OCI-LY7 (cell line): ENCODE results near the gene MAIP1. TPM values are rescaled to one million over a fixed set of nuclear protein-coding genes. Genes with fewer than 3 reads are reported as not detected.
"Not testable (repeated sequence)": the region's sequence is repeated elsewhere in the genome, so short reads cannot be mapped to it uniquely, and the experiment has no call there.

ENCODE experiments used
- BruUV-seq: library from RNA; stranded (reverse); fragments of 400-500 nt; replicated peaks from 2 replicates; lab custom pipeline; 2021; lab: Mats Ljungman, UMichigan
- CTCF ChIA-PET: fragments of 300-600 bp; sonication (Branson Sonifier 250); formaldehyde crosslinking; loops from one replicate; lab custom pipeline; 2022; ENCODE audit warnings: antibody characterized with exemption; ENCODE audit not compliant: unreplicated experiment; lab: Charles Lee
- POLR2A ChIA-PET: fragments of 300-600 bp; sonication (Branson Sonifier 250); formaldehyde crosslinking; loops from one replicate; lab custom pipeline; 2022; ENCODE audit warnings: antibody characterized with exemption; lab: Charles Lee
- DNase-seq: peaks from one replicate; pipeline ENCODE4 v3.0.0-alpha.2; 2015; ENCODE audit warnings: low spot score
- H2AFZ ChIP-seq: fragments of 200-600 bp; sonication (generic), shearing (Covaris generic); 2 replicates; pipeline ENCODE4 v1.6.1; 2014; ENCODE audit warnings: mild to moderate bottlenecking, antibody characterized with exemption, low read length, moderate library complexity
- H3K27ac ChIP-seq: fragments of 200-600 bp; sonication (generic); 2 replicates; pipeline ENCODE4 v1.5.1; 2014; ENCODE audit warnings: mixed run types, low read depth, mild to moderate bottlenecking, moderate library complexity, low read length, inconsistent platforms; ENCODE audit not compliant: poor library complexity, severe bottlenecking
- H3K36me3 ChIP-seq: fragments of 200-600 bp; sonication (generic); 2 replicates; pipeline ENCODE4 v1.6.1; 2014; ENCODE audit warnings: mild to moderate bottlenecking, antibody characterized with exemption, low read length, moderate library complexity, mixed read lengths; ENCODE audit not compliant: insufficient read depth
- H3K4me1 ChIP-seq: fragments of 200-600 bp; sonication (generic); 2 replicates; pipeline ENCODE4 v1.5.1; 2014; ENCODE audit warnings: mild to moderate bottlenecking, low read length; ENCODE audit not compliant: insufficient read depth, poor library complexity, severe bottlenecking
- H3K4me2 ChIP-seq: fragments of 200-600 bp; sonication (generic); 2 replicates; pipeline ENCODE4 v1.6.1; 2014; ENCODE audit warnings: mild to moderate bottlenecking, low read length
- H3K4me3 ChIP-seq: fragments of 200-600 bp; sonication (generic); 2 replicates; pipeline ENCODE4 v1.5.1; 2014; ENCODE audit warnings: mild to moderate bottlenecking, low read depth, low read length; ENCODE audit not compliant: poor library complexity, severe bottlenecking
- H3K79me2 ChIP-seq: fragments of 200-600 bp; sonication (generic); 2 replicates; pipeline ENCODE4 v1.6.1; 2016; ENCODE audit warnings: low read depth, mild to moderate bottlenecking, low read length, moderate library complexity, mixed read lengths; ENCODE audit not compliant: insufficient read depth
- H3K9me2 ChIP-seq: fragments of 200-600 bp; sonication (generic); 2 replicates; pipeline ENCODE4 v1.6.1; 2016; ENCODE audit warnings: mild to moderate bottlenecking, low read length, mixed read lengths; ENCODE audit not compliant: insufficient read depth
- H3K9me3 ChIP-seq: fragments of 200-600 bp; sonication (generic); 2 replicates; pipeline ENCODE4 v1.6.1; 2014; ENCODE audit warnings: mild to moderate bottlenecking, mixed run types, low read length, mixed read lengths
- H4K20me1 ChIP-seq: fragments of 200-600 bp; sonication (generic); 2 replicates; pipeline ENCODE4 v1.6.1; 2014; ENCODE audit warnings: mild to moderate bottlenecking, antibody characterized with exemption, low read length, moderate library complexity, mixed read lengths; ENCODE audit not compliant: insufficient read depth
- CTCF ChIP-seq: fragments of 200-600 bp; sonication (generic); conservative IDR thresholded peaks from 2 replicates; pipeline ENCODE4 v1.5.1; 2014; ENCODE audit warnings: mild to moderate bottlenecking, antibody characterized with exemption, low read length, moderate library complexity, mixed read lengths
- EZH2phosphoT487 ChIP-seq: fragments of 200-600 bp; sonication (generic); IDR thresholded peaks from 2 replicates; pipeline ENCODE4 v1.6.1; 2018; ENCODE audit warnings: low read depth, borderline replicate concordance, mild to moderate bottlenecking, mixed run types, antibody characterized with exemption, low read length, moderate library complexity, mixed read lengths
- intact Hi-C: fragments of 100-400 bp; cut with micrococcal nuclease; formaldehyde crosslinking; loops from one replicate; pipeline ENCODE4 v1.10.0; 2022; ENCODE audit not compliant: unreplicated experiment
- total RNA-seq, 2 experiments: library from RNA; depleted of rRNA in 1 of 2; stranded (reverse); fragments of >200 nt in 1 of 2; shearing (Covaris generic) in 1 of 2; gene quantifications; 2 replicates each; pipeline ENCODE4 v1.2.3, GENCODE V29; 2014 to 2022

MAIP1 gene
- total RNA-seq, 2 experiments from 2014 or later: 25.3 to 29.8 TPM

GRCh38 chr2:199911877-199912161, 43.6 kb upstream of the MAIP1 start:
- CTCF ChIA-PET: no interaction called here
- intact Hi-C loops: loop anchor here (2.0 kb wide), 1 partner anchor 43 kb away; the partner anchor contains the start of genes MAIP1 and TYW5
- Histone ChIP-seq H3K4me1 (peaks cover 28% of the 10 kb centered on the region), H3K4me2 (peak overlapping the region; percentile 84), H2AFZ (peak overlapping the region; percentile 71; the same call in 1 of the 2 replicates), H4K20me1 (peaks cover 22% of the 10 kb centered on the region; the same call in 1 of the 2 replicates), H3K79me2 (peaks cover 66% of the 10 kb centered on the region), H3K36me3 (peaks cover 39% of the 10 kb centered on the region), H3K4me3 (peak overlapping the region; percentile 89), H3K9me3 (peaks cover 17% of the 10 kb centered on the region; the same call in 1 of the 2 replicates), H3K9me2 (no peaks in the 10 kb centered on the region), H3K27ac (peak overlapping the region; percentile 85)
- POLR2A ChIA-PET: interaction anchor here (0.5 to 1.3 kb wide), 4 partner anchors 9 to 1170 kb away, joined by 3 to 5 read pairs (median 3); no protein-coding TSS in a partner anchor
- BruUV-seq: no TSS peak
- no peak for DNase-seq
- TF ChIP-seq CTCF: no peak
- TF ChIP-seq EZH2phosphoT487: no peak

GRCh38 chr2:199912553-199913114, 42.7 kb upstream of the MAIP1 start:
- Histone ChIP-seq H3K27ac (peak overlapping the region; percentile 85), H3K9me3 (peaks cover 25% of the 10 kb centered on the region; the same call in 1 of the 2 replicates), H3K79me2 (peaks cover 74% of the 10 kb centered on the region), H3K4me3 (peak overlapping the region; percentile 89), H3K4me2 (peak overlapping the region; percentile 84), H3K4me1 (peaks cover 20% of the 10 kb centered on the region), H4K20me1 (peaks cover 22% of the 10 kb centered on the region; the same call in 1 of the 2 replicates), H3K36me3 (peaks cover 47% of the 10 kb centered on the region)
- POLR2A ChIA-PET: interaction anchor here (0.5 to 1.3 kb wide), 5 partner anchors 9 to 44 kb away, joined by 3 read pairs; no protein-coding TSS in a partner anchor
- H2AFZ ChIP-seq, CTCF ChIA-PET, intact Hi-C loops, BruUV-seq, H3K9me2 ChIP-seq, DNase-seq: not testable (repeated sequence)

- Histone ChIP-seq H3K4me3 (peak overlapping the region; percentile 62), H3K27ac (peak overlapping the region; percentile 3), H2AFZ (no peak overlapping the region), H4K20me1 (peaks cover 22% of the 10 kb centered on the region; the same call in 1 of the 2 replicates), H3K36me3 (peaks cover 60% of the 10 kb centered on the region), H3K9me2 (no peaks in the 10 kb centered on the region), H3K4me1 (peaks cover 19% of the 10 kb centered on the region), H3K79me2 (peaks cover 92% of the 10 kb centered on the region), H3K9me3 (peaks cover 39% of the 10 kb centered on the region; the same call in 1 of the 2 replicates), H3K4me2 (peak overlapping the region; percentile 68)
- TF ChIP-seq CTCF: no peak
- TF ChIP-seq EZH2phosphoT487: no peak
- intact Hi-C loops: no loop called here
- ChIA-PET POLR2A (interaction anchor here (0.6 kb wide), 1 partner anchor 162 kb away, joined by 3 read pairs; no protein-coding TSS in a partner anchor), CTCF (no interaction called here)
- no peak for DNase-seq
- BruUV-seq: no TSS peak
These were observed 40.9 kb upstream of the MAIP1 start for GRCh38 chr2:199914372-199914958.
